T-helper 2 cell treated with Interferon-gamma antibody and Interleukin-4, amounts not matched to agents 5 μg/mL and 100 μg/mL, for 36 hours (primary cell): ENCODE results near the gene HMGCS2.
A peak's percentile ranks its signal among the peaks of the same experiment; 100 is the strongest.
"Not testable (repeated sequence)": the region's sequence is repeated elsewhere in the genome, so short reads cannot be mapped to it uniquely, and the experiment has no call there.

ENCODE experiments used
- DNase-seq: peaks from one replicate; pipeline ENCODE4 v3.0.0; 2021; ENCODE audit warnings: low spot score
- H3K27ac Mint-ChIP-seq: one replicate; pipeline ENCODE4 v1.8.0; 2021; ENCODE audit warnings: mild to moderate bottlenecking, mixed read lengths
- H3K27me3 Mint-ChIP-seq: one replicate; pipeline ENCODE4 v1.8.0; 2021; ENCODE audit warnings: low read depth, mixed read lengths
- H3K36me3 Mint-ChIP-seq: one replicate; pipeline ENCODE4 v1.8.0; 2021; ENCODE audit warnings: low read depth, mixed read lengths
- H3K4me1 Mint-ChIP-seq: one replicate; pipeline ENCODE4 v1.8.0; 2021; ENCODE audit warnings: low read depth, mixed read lengths
- H3K4me3 Mint-ChIP-seq: one replicate; pipeline ENCODE4 v1.8.0; 2022; ENCODE audit warnings: mild to moderate bottlenecking, moderate library complexity, mixed read lengths
- H3K9me3 Mint-ChIP-seq: one replicate; pipeline ENCODE4 v1.8.0; 2021; ENCODE audit warnings: mixed read lengths

The HMGCS2 gene

GRCh38 chr1:119799003-119799402 is 30.3 kb upstream of the HMGCS2 start:
- Mint-ChIP-seq H3K27ac (no peak overlapping the region), H3K36me3 (no peaks in the 10 kb centered on the region), H3K9me3 (no peaks in the 10 kb centered on the region), H3K27me3 (peaks cover 3% of the 10 kb centered on the region), H3K4me1 (no peaks in the 10 kb centered on the region), H3K4me3 (no peak overlapping the region)
- DNase-seq: no peak

GRCh38 chr1:119797606-119798005 is 28.9 kb upstream of the HMGCS2 start:
- Mint-ChIP-seq H3K4me1 (no peaks in the 10 kb centered on the region), H3K9me3 (no peaks in the 10 kb centered on the region), H3K27ac (no peak overlapping the region), H3K36me3 (no peaks in the 10 kb centered on the region), H3K4me3 (no peak overlapping the region), H3K27me3 (no peaks in the 10 kb centered on the region)
- DNase-seq: no peak

DNA sequence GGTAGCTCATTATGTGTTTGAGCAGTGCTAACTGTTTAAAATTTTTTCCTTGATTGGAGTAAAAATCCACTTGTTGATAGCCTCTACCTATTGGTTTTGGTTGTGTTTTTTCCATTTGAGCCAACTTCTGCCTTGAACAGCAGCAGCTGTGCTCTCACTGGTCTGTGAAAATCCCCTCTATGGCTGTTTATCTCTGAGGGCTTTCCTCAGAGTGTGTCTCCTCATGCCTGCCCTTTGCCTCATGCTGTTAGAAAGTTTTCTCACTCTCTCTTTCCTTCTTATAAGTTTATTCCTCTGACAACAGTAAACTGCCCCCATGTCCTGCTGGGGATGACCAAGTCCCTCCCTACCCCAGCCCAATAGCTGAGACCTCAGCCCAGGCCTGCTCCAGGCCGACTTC is 28.5 kb upstream of the HMGCS2 start:
- Mint-ChIP-seq H3K27me3 (peaks cover under 1% of the 10 kb centered on the region), H3K27ac (no peak overlapping the region), H3K36me3 (no peaks in the 10 kb centered on the region), H3K4me1 (no peaks in the 10 kb centered on the region), H3K4me3 (no peak overlapping the region), H3K9me3 (no peaks in the 10 kb centered on the region)
- DNase-seq: no peak

DNA sequence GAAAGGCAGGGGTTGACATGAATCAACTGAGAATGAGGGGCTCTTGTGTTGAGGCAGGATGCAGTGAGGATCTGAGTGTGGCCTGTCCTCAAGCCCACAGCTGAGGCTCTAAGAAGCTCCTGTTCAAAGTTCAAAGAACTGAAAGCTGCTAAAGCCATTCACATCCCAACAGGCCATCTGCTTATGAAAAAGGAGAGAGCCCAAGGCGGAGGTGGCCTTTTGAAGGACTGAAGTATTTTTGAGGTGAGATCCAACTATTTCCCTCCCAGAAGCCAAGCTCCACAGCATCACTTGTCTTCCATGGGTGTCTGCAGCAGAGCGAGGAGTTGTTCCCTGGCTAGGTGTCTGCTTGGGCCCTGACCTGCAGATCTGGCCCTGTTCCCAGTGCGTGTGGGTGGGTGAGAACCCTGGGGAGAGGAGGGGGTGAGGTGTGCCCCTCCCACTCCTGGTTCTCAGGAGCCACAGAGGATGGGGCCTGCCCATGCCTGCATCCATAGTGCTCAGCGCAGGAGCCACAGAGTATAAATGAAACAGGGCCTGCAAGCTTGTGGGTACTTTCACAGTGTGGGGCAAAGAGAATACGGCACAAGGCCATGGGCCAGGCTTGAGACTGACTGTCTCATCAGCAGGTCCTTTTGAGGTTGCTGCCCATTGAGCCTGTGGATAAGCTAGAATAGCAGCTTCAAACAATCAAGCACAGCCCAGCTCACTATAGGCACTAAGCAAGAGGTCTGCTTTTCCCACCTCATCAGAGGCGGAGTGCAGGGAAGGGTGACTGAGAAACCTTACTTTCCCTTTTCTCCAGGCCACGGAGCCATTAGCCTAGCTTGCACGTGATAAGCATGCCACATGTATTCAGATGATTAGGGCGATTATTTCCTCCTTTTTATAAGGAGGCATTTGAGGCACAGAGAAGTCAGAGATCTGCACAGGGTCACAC is 26.8 kb upstream of the HMGCS2 start:
- Mint-ChIP-seq H3K36me3 (no peaks in the 10 kb centered on the region), H3K9me3 (no peaks in the 10 kb centered on the region), H3K4me3 (no peak overlapping the region), H3K27ac (no peak overlapping the region), H3K27me3 (peaks cover 9% of the 10 kb centered on the region), H3K4me1 (no peaks in the 10 kb centered on the region)
- DNase-seq: no peak

DNA sequence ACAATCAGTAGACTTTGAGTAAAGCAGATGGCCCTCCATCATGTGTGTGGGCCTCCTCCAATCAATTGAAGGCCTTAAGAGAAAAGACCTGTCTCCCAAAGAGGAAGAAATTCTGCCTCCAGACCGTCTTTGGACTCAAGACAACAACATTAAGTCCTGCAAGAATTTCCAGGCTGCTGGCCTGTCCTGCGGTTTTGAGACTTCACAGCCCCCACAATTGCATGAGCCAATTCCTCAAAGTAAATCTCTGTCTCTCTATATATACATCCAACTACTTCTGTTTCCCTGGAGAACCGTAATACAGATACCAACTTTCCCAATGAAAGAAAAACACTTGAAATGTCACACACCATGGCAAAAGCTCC is 26.2 kb upstream of the HMGCS2 start:
- H3K4me1 Mint-ChIP-seq: no peaks in the 10 kb centered on the region
- DNase-seq: no peak
- no peaks in the 10 kb centered on the region for H3K36me3 Mint-ChIP-seq
- H3K9me3 Mint-ChIP-seq: no peaks in the 10 kb centered on the region
- H3K4me3 Mint-ChIP-seq: no peak overlapping the region
- H3K27ac Mint-ChIP-seq: no peak overlapping the region
- peaks cover 12% of the 10 kb centered on the region for H3K27me3 Mint-ChIP-seq

- peaks cover 14% of the 10 kb centered on the region for H3K27me3 Mint-ChIP-seq
- no peaks in the 10 kb centered on the region for H3K36me3 Mint-ChIP-seq
- H3K4me1 Mint-ChIP-seq: peaks cover under 1% of the 10 kb centered on the region
- no peaks in the 10 kb centered on the region for H3K9me3 Mint-ChIP-seq
- no peak for DNase-seq
- no peak overlapping the region for H3K27ac Mint-ChIP-seq
- no peak overlapping the region for H3K4me3 Mint-ChIP-seq
These were observed 25.6 kb upstream of the HMGCS2 start for GRCh38 chr1:119794230-119794875.

DNA sequence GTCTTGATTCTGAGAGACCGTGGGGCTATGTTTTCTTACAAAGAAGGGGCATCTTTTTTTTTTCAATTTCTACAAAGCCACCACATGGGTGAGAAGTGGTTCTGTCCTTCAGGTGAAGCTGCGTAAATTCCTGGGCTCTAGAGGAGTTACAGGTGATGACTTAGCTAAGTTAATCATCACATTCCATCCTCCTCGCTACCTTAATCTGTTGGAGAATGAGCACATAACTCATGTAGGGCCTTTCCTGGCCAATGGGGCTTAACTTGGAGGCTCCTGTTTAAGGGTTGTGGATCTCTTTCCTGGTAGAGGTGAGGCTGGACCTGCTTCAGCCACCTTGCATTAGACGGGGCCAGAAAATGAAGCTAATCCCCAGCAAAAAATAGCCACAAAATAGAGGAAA is 22.7 kb upstream of the HMGCS2 start:
- Mint-ChIP-seq H3K9me3 (no peaks in the 10 kb centered on the region), H3K27ac (no peak overlapping the region), H3K27me3 (peaks cover 17% of the 10 kb centered on the region), H3K4me1 (peaks cover 9% of the 10 kb centered on the region), H3K4me3 (no peak overlapping the region), H3K36me3 (no peaks in the 10 kb centered on the region)
- no peak for DNase-seq

DNA sequence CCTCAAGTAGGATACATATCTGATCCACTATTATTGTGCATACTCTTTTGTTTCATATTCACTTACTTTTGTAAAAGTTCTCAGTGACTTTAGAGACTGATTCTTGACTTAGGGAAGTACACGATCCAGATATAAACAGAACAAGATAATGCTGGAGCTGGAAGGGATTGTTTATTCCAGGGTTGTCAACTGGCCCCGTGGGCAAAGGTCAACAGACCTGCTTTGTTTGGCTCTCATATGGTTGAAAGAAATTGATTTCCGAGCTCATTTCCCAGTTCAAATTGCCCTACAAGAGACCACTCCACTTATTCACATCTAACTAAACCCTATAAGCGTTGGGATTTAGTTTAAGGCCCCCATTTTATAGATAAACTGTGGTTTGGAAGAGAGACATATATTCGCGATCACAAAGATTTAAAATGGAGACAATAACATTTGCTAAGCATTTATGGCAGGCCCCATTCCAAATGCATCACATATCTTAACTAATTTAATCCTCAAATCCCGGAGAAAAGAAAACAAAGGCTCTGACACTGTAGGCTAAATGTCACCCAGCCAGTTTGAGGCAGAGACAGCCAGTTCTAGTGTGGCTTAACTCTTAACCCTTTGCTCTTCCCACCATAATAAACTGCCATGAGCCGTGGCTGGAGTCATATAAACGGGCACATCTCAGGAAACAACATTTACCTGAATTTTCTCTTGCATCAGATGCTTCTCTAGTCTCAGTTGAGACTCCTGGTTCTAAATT is 21.9 kb upstream of the HMGCS2 start:
- Mint-ChIP-seq H3K9me3 (no peaks in the 10 kb centered on the region), H3K36me3 (no peaks in the 10 kb centered on the region), H3K4me1 (peaks cover 16% of the 10 kb centered on the region), H3K27ac (no peak overlapping the region), H3K4me3 (no peak overlapping the region), H3K27me3 (peaks cover 17% of the 10 kb centered on the region)
- DNase-seq: no peak

DNA sequence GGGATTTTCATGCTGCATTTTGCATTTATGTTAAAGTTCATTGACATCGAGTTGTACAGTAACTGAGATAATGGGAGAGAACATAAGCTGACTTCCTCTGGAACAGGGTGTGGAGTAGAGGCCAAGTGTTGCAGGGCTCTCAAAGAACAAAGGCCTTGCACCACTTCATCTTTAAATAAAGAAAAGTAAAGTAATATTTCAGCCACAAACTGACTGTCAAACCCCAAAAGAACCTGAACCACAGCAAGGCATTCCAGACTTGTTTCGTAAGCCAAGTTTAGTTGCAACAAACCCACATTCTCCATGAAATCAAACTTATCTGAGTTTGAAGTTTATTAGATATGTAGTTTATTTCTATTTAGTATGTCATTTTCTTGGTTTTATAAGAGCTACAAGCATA is 19.1 kb upstream of the HMGCS2 start:
- peaks cover 33% of the 10 kb centered on the region for H3K27me3 Mint-ChIP-seq

GRCh38 chr1:119786473-119787050 is 17.9 kb upstream of the HMGCS2 start:
- peaks cover 33% of the 10 kb centered on the region for H3K4me1 Mint-ChIP-seq
- H3K27me3 Mint-ChIP-seq: peaks cover 38% of the 10 kb centered on the region
- DNase-seq: peak; percentile 35
- H3K36me3 Mint-ChIP-seq, H3K27ac Mint-ChIP-seq, H3K9me3 Mint-ChIP-seq, H3K4me3 Mint-ChIP-seq: not testable (repeated sequence)

More for the DNA sequence above, 19.1 kb upstream of the HMGCS2 start:
- Mint-ChIP-seq H3K27ac (peak overlapping the region; percentile 7), H3K4me3 (no peak overlapping the region), H3K9me3 (no peaks in the 10 kb centered on the region), H3K36me3 (no peaks in the 10 kb centered on the region), H3K4me1 (peaks cover 30% of the 10 kb centered on the region)
- DNase-seq: no peak

DNA sequence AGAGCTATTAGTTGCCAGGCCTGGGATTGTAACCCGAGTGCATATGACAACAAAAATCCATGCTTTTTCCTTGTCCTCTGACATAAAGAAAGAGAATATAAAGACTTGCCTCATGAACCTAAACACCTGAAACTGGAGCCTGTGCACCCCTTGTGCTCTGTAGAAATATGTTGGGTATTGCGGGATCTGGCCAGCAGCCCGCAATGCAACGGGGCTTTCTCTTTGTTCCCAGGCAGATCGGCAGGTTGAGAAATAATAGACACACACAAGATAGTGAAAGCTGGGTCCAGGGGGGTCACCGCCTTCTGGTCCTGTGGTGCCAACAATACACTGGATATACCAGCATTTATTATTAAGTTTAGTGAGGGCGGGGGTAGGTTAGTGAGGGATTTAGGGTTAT is 17.3 kb upstream of the HMGCS2 start:
- H3K27me3 Mint-ChIP-seq: peaks cover 42% of the 10 kb centered on the region
- H3K36me3 Mint-ChIP-seq, H3K4me3 Mint-ChIP-seq, DNase-seq, H3K27ac Mint-ChIP-seq, H3K9me3 Mint-ChIP-seq: not testable (repeated sequence)
- H3K4me1 Mint-ChIP-seq: peaks cover 33% of the 10 kb centered on the region

- H3K27ac Mint-ChIP-seq: no peak overlapping the region
- peaks cover 46% of the 10 kb centered on the region for H3K27me3 Mint-ChIP-seq
- DNase-seq: no peak
- H3K36me3 Mint-ChIP-seq: no peaks in the 10 kb centered on the region
- no peak overlapping the region for H3K4me3 Mint-ChIP-seq
- H3K9me3 Mint-ChIP-seq: no peaks in the 10 kb centered on the region
- peaks cover 37% of the 10 kb centered on the region for H3K4me1 Mint-ChIP-seq
These were observed 15.6 kb upstream of the HMGCS2 start for GRCh38 chr1:119784191-119784781.

DNA sequence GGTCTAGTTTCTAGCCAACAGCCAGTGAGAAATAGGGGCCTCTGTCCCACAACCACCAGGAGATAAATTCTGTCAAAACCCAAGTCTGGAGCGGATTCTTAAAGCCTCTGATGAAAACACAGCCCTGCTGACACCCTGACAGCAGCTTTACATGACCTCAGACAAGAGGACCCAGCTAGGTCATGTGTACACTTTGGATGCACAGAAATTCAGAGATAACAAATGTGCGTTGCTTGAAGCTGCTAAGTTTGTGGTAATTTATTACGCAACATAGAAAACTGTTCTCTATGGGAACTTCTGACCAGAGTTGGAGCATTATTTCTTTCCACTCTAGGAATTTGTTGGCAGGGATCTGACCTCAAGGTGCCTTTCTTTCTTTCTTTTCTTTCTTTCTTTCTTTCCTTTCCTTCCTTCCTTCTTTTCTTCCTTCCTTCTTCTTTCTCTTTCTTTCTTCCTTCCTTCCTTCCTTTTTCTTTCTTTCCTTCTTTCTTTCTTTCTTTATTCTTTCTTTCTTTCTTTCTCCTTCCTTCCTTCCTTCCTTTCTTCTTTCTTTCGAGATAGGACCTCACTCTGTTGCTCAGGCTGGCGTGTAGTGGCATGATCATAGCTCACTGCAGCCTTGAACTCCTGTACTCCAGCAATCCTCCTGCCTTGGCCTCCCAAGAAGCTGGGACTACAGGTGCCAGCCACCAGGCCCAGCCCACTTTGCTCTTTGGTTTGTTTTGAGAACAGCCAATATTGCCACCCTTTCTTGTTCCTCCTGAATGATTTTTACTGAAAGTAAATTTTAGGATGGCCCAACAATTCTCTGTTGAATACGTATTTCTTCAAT is 14.9 kb upstream of the HMGCS2 start:
- H3K27ac Mint-ChIP-seq: peak overlapping the region; percentile 67
- H3K4me3 Mint-ChIP-seq: no peak overlapping the region
- H3K36me3 Mint-ChIP-seq: no peaks in the 10 kb centered on the region
- H3K27me3 Mint-ChIP-seq: peaks cover 44% of the 10 kb centered on the region
- DNase-seq: no peak
- peaks cover 36% of the 10 kb centered on the region for H3K4me1 Mint-ChIP-seq
- no peaks in the 10 kb centered on the region for H3K9me3 Mint-ChIP-seq
